PFSK-1 (cell line): ENCODE measurements around the gene ATIC.

Experiments
- FOXP2 ChIP-seq: optimal IDR thresholded peaks from 2 replicates; pipeline ENCODE3; 2011; ENCODE audit warnings: borderline replicate concordance, control low read depth, inconsistent platforms; ENCODE audit not compliant: insufficient read depth; ENCODE audit errors: extremely low read length, extremely low read depth
- POLR2AphosphoS5 ChIP-seq: IDR thresholded peaks from 2 replicates; pipeline ENCODE4 v1.6.1; 2012; ENCODE audit warnings: low read depth, mild to moderate bottlenecking, control low read depth, low read length, moderate library complexity
- SIN3A ChIP-seq: IDR thresholded peaks from 2 replicates; pipeline ENCODE4 v1.6.1; 2012; ENCODE audit warnings: mild to moderate bottlenecking, low read length, moderate library complexity, borderline replicate concordance; ENCODE audit not compliant: insufficient read depth
- TAF1 ChIP-seq: IDR thresholded peaks from 2 replicates; pipeline ENCODE4 v1.6.1; 2012; ENCODE audit warnings: low read length, control low read depth, borderline replicate concordance; ENCODE audit not compliant: insufficient read depth
- TF ChIP-seq, protein P1 (sequence below), 2 experiments: IDR thresholded peaks; 2 replicates each; pipeline versions ENCODE4 v1.6.1 to v1.8.0; 2011 to 2012; ENCODE audit warnings: low read depth in 2 of 2, low read length in 2 of 2, control low read depth in 1 of 2, inconsistent platforms in 1 of 2, mild to moderate bottlenecking in 1 of 2, moderate library complexity in 1 of 2; ENCODE audit not compliant: insufficient read depth in 1 of 2

Gene ATIC

DNA sequence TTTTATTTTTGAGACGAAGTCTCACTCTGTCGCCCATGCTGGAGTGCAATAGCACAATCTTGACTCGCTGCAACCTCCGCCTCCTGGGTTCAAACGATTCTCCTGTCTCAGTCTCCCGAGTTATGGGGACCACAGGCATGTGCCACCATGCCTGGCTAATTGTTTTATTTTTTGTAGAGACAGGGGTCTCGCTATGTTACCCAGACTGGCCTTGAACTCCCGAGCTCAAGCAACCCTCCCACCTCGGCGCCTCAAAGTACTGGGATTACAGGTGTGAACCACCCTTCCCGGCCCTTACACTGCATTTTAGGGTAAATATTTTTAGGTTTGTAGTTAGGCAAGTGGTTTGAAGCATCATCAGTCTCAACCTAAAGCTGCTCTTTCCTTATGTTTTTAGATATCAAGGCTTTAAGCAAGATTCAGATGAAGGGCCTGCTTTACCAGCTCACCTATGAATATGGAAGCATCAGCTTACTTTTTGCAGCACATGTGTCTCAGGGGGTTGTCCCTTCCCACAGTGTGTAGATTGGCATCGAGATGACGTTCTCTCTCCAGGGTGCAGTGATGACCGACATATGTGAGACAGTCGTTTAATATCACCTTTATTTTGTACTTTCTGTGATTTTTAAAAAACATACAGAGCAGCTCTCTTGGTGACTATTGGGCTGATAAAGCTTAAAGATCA lies 47.2 kb downstream of the ATIC start:
- TF ChIP-seq FOXP2 (no peak), POLR2AphosphoS5 (no peak), TAF1 (no peak), SIN3A (no peak)
- TF ChIP-seq, protein P1, sequence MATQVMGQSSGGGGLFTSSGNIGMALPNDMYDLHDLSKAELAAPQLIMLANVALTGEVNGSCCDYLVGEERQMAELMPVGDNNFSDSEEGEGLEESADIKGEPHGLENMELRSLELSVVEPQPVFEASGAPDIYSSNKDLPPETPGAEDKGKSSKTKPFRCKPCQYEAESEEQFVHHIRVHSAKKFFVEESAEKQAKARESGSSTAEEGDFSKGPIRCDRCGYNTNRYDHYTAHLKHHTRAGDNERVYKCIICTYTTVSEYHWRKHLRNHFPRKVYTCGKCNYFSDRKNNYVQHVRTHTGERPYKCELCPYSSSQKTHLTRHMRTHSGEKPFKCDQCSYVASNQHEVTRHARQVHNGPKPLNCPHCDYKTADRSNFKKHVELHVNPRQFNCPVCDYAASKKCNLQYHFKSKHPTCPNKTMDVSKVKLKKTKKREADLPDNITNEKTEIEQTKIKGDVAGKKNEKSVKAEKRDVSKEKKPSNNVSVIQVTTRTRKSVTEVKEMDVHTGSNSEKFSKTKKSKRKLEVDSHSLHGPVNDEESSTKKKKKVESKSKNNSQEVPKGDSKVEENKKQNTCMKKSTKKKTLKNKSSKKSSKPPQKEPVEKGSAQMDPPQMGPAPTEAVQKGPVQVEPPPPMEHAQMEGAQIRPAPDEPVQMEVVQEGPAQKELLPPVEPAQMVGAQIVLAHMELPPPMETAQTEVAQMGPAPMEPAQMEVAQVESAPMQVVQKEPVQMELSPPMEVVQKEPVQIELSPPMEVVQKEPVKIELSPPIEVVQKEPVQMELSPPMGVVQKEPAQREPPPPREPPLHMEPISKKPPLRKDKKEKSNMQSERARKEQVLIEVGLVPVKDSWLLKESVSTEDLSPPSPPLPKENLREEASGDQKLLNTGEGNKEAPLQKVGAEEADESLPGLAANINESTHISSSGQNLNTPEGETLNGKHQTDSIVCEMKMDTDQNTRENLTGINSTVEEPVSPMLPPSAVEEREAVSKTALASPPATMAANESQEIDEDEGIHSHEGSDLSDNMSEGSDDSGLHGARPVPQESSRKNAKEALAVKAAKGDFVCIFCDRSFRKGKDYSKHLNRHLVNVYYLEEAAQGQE (IDR thresholded peaks at IDR 0.05; ENCODE audit: insufficient read depth in 1 of 2, low read depth in 2 of 2, low read length in 2 of 2): no peak

DNA sequence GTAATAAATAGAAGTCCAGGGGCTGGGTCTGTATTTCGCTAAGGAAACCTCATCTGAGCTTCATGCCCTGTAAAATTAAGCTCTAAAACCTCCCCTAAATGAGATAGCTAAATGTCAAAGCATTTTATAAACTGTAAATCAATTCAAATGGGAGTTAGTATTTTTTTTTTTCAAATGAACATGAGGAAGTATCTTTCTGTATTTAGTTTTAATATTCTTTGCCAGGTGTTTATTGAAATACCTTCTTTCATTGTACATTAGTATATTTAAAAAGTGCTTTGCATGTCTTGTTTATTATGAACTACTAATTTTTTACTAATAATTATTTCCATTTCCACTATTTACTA lies 47.7 kb downstream of the ATIC start:
- no peak for TF ChIP-seq POLR2AphosphoS5
- no peak for TF ChIP-seq TAF1
- TF ChIP-seq FOXP2: no peak
- TF ChIP-seq, protein P1 (IDR thresholded peaks at IDR 0.05; ENCODE audit: insufficient read depth in 1 of 2, low read depth in 2 of 2, low read length in 2 of 2): no peak
- TF ChIP-seq SIN3A: no peak

DNA sequence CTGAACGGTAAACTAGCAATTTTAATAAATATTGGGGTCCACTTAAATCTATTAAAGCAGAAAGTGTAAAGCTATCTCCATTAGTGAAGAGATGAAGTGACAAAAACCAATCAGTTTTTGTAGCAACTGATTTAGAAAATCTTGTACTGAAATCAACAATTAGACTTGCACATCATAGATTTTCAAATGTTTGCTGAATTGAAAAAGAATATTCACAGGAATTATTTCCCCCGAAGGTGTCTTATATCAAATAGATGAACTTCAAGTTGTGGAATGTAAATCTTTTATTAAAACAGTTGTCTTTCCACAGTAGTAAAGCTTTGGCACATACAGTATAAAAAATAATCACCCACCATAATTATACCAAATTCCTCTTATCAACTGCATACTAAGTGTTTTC lies 48.7 kb downstream of the ATIC start:
- TF ChIP-seq, protein P1 (IDR thresholded peaks at IDR 0.05; ENCODE audit: insufficient read depth in 1 of 2, low read depth in 2 of 2, low read length in 2 of 2): no peak
- TF ChIP-seq FOXP2: no peak
- no peak for TF ChIP-seq POLR2AphosphoS5
- no peak for TF ChIP-seq SIN3A
- TF ChIP-seq TAF1: no peak

DNA sequence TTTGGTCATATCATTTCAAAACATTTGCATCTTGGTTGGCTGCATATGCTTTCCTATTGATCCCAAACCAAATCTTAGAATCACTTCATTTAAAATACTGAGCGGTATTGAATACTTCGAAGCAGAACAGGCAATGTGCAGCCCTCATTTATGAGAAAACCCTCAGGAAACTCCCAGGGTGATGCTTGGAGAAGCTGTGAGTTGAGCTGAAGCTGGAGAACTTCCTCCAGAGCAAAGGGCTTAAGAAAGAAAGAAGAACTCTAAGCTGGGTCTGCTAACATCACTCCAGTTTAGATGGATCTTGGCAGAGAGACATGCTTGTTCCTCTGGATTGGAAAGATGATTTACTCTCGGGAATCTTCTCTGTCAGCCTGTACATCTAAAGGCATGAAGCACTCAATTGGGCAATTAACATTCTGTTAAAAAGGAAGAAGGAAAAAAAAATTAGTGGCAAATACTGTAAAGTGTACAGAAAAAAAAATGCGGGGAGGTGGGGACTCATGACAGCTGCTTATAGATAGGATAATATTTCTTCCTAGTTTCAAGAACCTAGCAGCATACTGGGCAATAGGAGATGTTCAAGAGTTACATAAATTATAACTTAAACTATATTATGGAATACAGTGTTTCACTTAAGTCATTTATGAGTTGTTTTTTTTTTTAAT lies 49.5 kb downstream of the ATIC start:
- TF ChIP-seq, protein P1 (IDR thresholded peaks at IDR 0.05; ENCODE audit: insufficient read depth in 1 of 2, low read depth in 2 of 2, low read length in 2 of 2): no peak
- TF ChIP-seq SIN3A (no peak), FOXP2 (no peak), TAF1 (no peak), POLR2AphosphoS5 (no peak)
